ENCODE data around the gene SPO11.

DNA sequence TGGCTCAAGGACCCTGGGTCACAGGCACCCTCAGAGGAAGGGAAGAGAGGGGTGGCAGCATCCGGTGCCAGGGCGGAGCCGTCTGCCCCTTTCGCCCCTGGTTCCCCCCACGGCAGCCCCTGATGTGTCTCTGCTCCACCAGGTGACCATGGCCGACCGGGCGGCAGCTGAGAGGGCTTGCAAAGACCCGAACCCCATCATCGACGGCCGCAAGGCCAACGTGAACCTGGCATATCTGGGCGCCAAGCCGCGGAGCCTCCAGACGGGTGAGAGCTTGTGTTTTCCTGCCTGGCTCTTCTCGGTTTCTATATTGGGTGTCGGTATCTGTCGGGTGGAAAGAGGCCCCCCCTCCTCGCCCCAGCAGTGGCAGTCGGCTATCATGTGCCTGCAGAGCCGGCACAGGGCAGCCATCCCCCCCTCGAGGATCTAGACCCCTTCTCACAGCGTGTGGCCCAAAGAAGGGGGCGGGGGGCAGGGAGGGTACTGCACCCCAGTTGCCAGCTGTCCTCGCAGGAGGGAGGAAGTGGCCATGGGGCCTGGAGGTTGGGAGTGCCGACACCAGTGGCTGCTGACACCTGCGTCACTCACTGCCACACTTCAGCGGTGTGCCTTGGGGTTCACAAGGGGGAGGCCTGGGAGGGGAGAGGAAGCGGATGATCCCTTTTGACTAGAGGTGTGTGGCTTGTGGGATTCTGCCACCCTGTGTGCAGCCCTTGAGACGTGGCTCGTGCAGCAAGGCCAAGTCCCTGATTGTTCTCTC, 63.1 kb downstream of the SPO11 start:
- TF ChIP-seq, protein P1, sequence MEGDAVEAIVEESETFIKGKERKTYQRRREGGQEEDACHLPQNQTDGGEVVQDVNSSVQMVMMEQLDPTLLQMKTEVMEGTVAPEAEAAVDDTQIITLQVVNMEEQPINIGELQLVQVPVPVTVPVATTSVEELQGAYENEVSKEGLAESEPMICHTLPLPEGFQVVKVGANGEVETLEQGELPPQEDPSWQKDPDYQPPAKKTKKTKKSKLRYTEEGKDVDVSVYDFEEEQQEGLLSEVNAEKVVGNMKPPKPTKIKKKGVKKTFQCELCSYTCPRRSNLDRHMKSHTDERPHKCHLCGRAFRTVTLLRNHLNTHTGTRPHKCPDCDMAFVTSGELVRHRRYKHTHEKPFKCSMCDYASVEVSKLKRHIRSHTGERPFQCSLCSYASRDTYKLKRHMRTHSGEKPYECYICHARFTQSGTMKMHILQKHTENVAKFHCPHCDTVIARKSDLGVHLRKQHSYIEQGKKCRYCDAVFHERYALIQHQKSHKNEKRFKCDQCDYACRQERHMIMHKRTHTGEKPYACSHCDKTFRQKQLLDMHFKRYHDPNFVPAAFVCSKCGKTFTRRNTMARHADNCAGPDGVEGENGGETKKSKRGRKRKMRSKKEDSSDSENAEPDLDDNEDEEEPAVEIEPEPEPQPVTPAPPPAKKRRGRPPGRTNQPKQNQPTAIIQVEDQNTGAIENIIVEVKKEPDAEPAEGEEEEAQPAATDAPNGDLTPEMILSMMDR (IDR thresholded peaks at IDR 0.05) = no peak
- TF ChIP-seq EP300 (IDR thresholded peaks at IDR 0.05) = no peak
- TF ChIP-seq POLR2A (IDR thresholded peaks at IDR 0.05) = no peak

All from tibial nerve (tissue), 4 donors.